MM.1S (cell line): ENCODE data around the gene AUTS2.

Experiments
- DNase-seq: peaks from one replicate; pipeline ENCODE4 v3.0.0-alpha.2; 2015
- H2AFZ ChIP-seq: fragments of 300-600 bp; sonication (generic); 2 replicates; pipeline ENCODE4 v1.6.0; 2016; ENCODE audit warnings: antibody characterized with exemption, low read length
- H3F3A ChIP-seq: fragments of 300-600 bp; sonication (generic); 2 replicates; pipeline ENCODE4 v1.6.1; 2016; ENCODE audit warnings: mild to moderate bottlenecking, antibody characterized with exemption, low read length, moderate library complexity, mixed read lengths; ENCODE audit not compliant: insufficient read depth
- H3K27ac ChIP-seq: fragments of 300-600 bp; sonication (generic); 2 replicates; pipeline ENCODE4 v1.5.1; 2016; ENCODE audit warnings: mild to moderate bottlenecking, low read length
- H3K27me3 ChIP-seq: fragments of 300-600 bp; sonication (generic); replicated peaks from 2 replicates; pipeline ENCODE4 v1.6.0; 2016; ENCODE audit warnings: low read length; ENCODE audit not compliant: insufficient read depth
- H3K36me3 ChIP-seq: fragments of 300-600 bp; sonication (generic); replicated peaks from 2 replicates; pipeline ENCODE4 v1.6.1; 2016; ENCODE audit warnings: mild to moderate bottlenecking, low read length, mixed read lengths; ENCODE audit not compliant: insufficient read depth
- H3K4me1 ChIP-seq: fragments of 300-600 bp; sonication (generic); 2 replicates; pipeline ENCODE4 v1.6.1; 2016; ENCODE audit warnings: low read length, mixed read lengths
- H3K4me2 ChIP-seq: fragments of 300-600 bp; sonication (generic); 2 replicates; pipeline ENCODE4 v1.6.0; 2016; ENCODE audit warnings: low read depth, low read length
- H3K4me3 ChIP-seq: fragments of 300-600 bp; sonication (generic); 2 replicates; pipeline ENCODE4 v1.5.1; 2016; ENCODE audit warnings: low read length, mixed read lengths
- H3K79me2 ChIP-seq: fragments of 300-600 bp; sonication (generic); 2 replicates; pipeline ENCODE4 v1.6.1; 2016; ENCODE audit warnings: mixed run types, low read length, mixed read lengths
- H3K9ac ChIP-seq: fragments of 300-600 bp; sonication (generic); 2 replicates; pipeline ENCODE4 v1.6.1; 2016; ENCODE audit warnings: low read length, mixed read lengths
- H3K9me2 ChIP-seq: fragments of 300-600 bp; sonication (generic); replicated peaks from 2 replicates; pipeline ENCODE4 v1.6.1; 2016; ENCODE audit warnings: mild to moderate bottlenecking, low read length, mixed read lengths; ENCODE audit not compliant: insufficient read depth
- H3K9me3 ChIP-seq: fragments of 300-600 bp; sonication (generic); replicated peaks from 2 replicates; pipeline ENCODE4 v1.6.1; 2016; ENCODE audit warnings: mild to moderate bottlenecking, low read length, mixed read lengths; ENCODE audit not compliant: insufficient read depth
- H4K20me1 ChIP-seq: fragments of 300-600 bp; sonication (generic); 2 replicates; pipeline ENCODE4 v1.6.1; 2016; ENCODE audit warnings: mild to moderate bottlenecking, low read length, moderate library complexity, mixed read lengths; ENCODE audit not compliant: insufficient read depth
- CTCF ChIP-seq: fragments of 300-600 bp; sonication (generic); IDR thresholded peaks from 2 replicates; pipeline ENCODE4 v1.5.1; 2016; ENCODE audit warnings: antibody characterized with exemption, low read length, mixed read lengths
- EZH2 ChIP-seq: fragments of 300-600 bp; sonication (generic); optimal IDR thresholded peaks from 2 replicates; pipeline ENCODE3; 2017; ENCODE audit warnings: low read depth, mild to moderate bottlenecking, antibody characterized with exemption, low read length, mixed read lengths
- EZH2phosphoT487 ChIP-seq: fragments of 300-600 bp; sonication (generic); IDR thresholded peaks from 2 replicates; pipeline ENCODE4 v1.6.1; 2018; ENCODE audit warnings: antibody characterized with exemption, low read length

AUTS2 gene

DNA sequence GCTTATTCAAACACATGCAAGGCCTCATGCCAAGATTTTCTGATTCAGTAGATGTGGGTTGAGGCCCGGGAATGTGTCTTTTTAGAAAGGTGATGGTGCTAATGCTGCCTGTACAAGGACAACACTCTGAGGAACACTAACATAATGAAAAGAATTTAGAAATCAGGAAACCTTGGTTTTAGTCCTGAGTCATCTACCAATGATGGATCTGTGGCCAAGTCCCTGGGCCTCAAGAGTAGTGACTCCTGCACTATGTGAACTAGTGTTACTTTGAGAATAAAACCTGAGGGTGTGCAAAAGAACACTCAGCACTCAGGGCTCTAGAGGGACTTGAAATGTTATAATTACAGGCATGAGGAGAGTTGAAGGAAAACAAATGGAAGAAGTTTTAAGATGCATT lies 792.0 kb downstream of the AUTS2 start:
- Histone ChIP-seq H2AFZ (no peak overlapping the region), H3F3A (no peaks in the 10 kb centered on the region), H3K9me2 (no peaks in the 10 kb centered on the region), H3K27ac (no peak overlapping the region), H3K4me3 (no peak overlapping the region), H3K4me1 (no peaks in the 10 kb centered on the region), H3K27me3 (no peaks in the 10 kb centered on the region), H3K4me2 (no peak overlapping the region), H3K36me3 (no peaks in the 10 kb centered on the region), H3K79me2 (no peaks in the 10 kb centered on the region), H3K9me3 (no peaks in the 10 kb centered on the region), H4K20me1 (no peaks in the 10 kb centered on the region), H3K9ac (no peak overlapping the region)
- no peak for TF ChIP-seq EZH2phosphoT487
- no peak for TF ChIP-seq CTCF
- no peak for TF ChIP-seq EZH2
- DNase-seq = no peak

GRCh38 chr7:70392256-70392876 lies 794.1 kb downstream of the AUTS2 start:
- Histone ChIP-seq H3F3A (no peaks in the 10 kb centered on the region), H3K9ac (no peak overlapping the region), H3K9me2 (no peaks in the 10 kb centered on the region), H4K20me1 (no peaks in the 10 kb centered on the region), H3K27ac (no peak overlapping the region), H2AFZ (no peak overlapping the region), H3K27me3 (no peaks in the 10 kb centered on the region), H3K79me2 (no peaks in the 10 kb centered on the region), H3K36me3 (no peaks in the 10 kb centered on the region), H3K9me3 (no peaks in the 10 kb centered on the region), H3K4me1 (no peaks in the 10 kb centered on the region), H3K4me2 (no peak overlapping the region), H3K4me3 (no peak overlapping the region)
- TF ChIP-seq EZH2phosphoT487 (no peak), CTCF (no peak), EZH2 (no peak)
- DNase-seq = no peak

DNA sequence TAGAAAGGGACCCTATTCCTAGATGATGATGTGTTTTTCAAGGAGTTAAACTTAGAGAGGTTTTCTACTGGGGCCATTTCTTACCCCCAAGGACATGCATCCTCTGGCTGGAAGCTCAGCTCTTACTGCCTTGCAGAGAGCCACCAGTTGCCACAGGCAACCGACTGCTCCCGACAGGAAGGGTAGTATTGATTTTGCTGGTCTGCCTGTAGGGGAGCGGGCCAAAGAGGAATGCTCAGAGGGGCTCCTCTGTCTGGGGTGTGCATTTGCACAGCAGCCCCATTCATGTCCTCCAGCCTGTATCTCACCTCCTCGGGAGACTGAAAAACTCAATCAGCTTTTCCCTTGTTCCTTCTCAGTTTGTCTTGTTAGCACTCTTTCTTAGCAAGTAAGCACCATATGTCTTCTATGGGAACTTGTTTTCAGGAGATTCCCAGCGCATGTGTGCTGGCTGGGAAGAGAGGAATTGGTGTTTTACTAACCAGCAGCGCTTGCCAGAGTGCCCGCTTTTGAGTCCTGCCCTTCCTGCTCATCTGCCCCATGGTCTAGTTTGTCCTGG lies 794.7 kb downstream of the AUTS2 start:
- no peaks in the 10 kb centered on the region for H3K36me3 ChIP-seq
- H3K79me2 ChIP-seq = no peaks in the 10 kb centered on the region
- no peaks in the 10 kb centered on the region for H3K27me3 ChIP-seq
- no peaks in the 10 kb centered on the region for H3F3A ChIP-seq
- TF ChIP-seq CTCF = no peak
- TF ChIP-seq EZH2phosphoT487 = no peak
- no peak for TF ChIP-seq EZH2
- H3K4me3 ChIP-seq = no peak overlapping the region
- H3K4me1 ChIP-seq = no peaks in the 10 kb centered on the region
- no peak overlapping the region for H3K27ac ChIP-seq
- no peaks in the 10 kb centered on the region for H4K20me1 ChIP-seq
- DNase-seq = no peak
- no peak overlapping the region for H3K9ac ChIP-seq
- no peak overlapping the region for H3K4me2 ChIP-seq
- no peaks in the 10 kb centered on the region for H3K9me2 ChIP-seq
- H2AFZ ChIP-seq = no peak overlapping the region
- H3K9me3 ChIP-seq = no peaks in the 10 kb centered on the region
